Stimulated activated CD4-positive, alpha-beta T cell treated with anti-CD3 and anti-CD28 coated beads, Interleukin-2, amount 100 ng/mL, for 24 hours (primary cell): Measurements from ENCODE around the gene CFL2.

ENCODE experiments used
- DNase-seq, 2 donors: peaks; one replicate each; pipeline ENCODE4 v3.0.0-alpha.2; 2020

Gene CFL2

GRCh38 chr14:34668111-34668510, 46.3 kb downstream of the CFL2 start:
- DNase-seq = no peak

- no peak for DNase-seq
Observed at GRCh38 chr14:34667007-34667406, 47.4 kb downstream of the CFL2 start.

GRCh38 chr14:34665785-34666435, 48.5 kb downstream of the CFL2 start:
- DNase-seq = no peak

- no peak for DNase-seq
Observed at GRCh38 chr14:34662561-34663088, 51.8 kb downstream of the CFL2 start.

GRCh38 chr14:34660796-34661195, 53.6 kb downstream of the CFL2 start:
- DNase-seq = no peak
